WI38 (cell line): ENCODE data around the gene NF1.

Experiments used
- H3K4me3 ChIP-seq: 2 replicates; pipeline ENCODE4 v1.5.1; 2011; ENCODE audit warnings: low read depth, mild to moderate bottlenecking, control low read depth, low read length
- CTCF ChIP-seq: IDR thresholded peaks from 2 replicates; pipeline ENCODE4 v1.5.1; 2012; ENCODE audit warnings: low read depth, mild to moderate bottlenecking, control low read depth, low read length

NF1 gene

DNA sequence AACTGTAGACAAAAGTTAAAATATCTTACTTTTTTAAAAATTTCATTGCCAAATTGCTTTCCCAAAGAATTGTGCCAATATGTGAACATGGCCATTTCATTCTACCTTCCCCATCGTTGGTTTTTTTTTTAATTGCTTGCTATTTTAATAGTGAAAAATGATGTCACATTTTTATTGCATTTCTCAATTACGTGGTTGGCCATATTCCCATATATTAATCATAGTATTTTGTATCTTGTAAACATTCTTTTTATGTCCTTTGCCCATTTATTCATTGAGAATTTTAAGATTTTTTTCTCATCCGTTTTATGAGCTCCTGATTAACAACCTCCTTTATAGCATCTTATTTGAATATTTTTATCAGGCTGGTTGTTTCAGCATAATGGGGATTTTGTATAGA is 195.0 kb downstream of the NF1 start:
- H3K4me3 ChIP-seq = no peak overlapping the region
- TF ChIP-seq CTCF = no peak

GRCh38 chr17:31291820-31292219 is 197.0 kb downstream of the NF1 start:
- TF ChIP-seq CTCF = no peak
- H3K4me3 ChIP-seq = no peak overlapping the region

DNA sequence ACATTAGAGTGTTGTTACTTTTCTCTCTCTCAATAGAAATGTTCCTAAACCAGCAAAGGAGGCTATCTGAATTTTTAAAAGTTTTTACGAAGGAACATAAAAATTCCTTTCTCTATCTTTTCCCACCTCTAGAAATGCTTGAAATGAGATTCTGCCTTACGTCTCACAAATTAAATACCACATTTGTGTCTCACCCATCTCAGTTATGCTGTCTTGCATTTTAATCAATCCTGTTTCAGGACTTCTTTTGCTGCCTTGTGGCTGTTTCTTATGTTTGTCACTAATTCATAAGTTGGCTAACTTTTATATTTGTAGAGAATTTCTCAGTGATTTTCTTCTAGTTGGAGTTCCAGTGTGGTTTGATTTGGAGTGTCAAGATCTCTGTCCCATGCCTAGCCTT is 198.8 kb downstream of the NF1 start:
- TF ChIP-seq CTCF = no peak
- H3K4me3 ChIP-seq = no peak overlapping the region

- no peak overlapping the region for H3K4me3 ChIP-seq
- no peak for TF ChIP-seq CTCF
These were observed 199.5 kb downstream of the NF1 start for GRCh38 chr17:31294231-31294630.

GRCh38 chr17:31294820-31295488 is 200.2 kb downstream of the NF1 start:
- H3K4me3 ChIP-seq = no peak overlapping the region
- no peak for TF ChIP-seq CTCF

GRCh38 chr17:31295489-31295871 is 200.7 kb downstream of the NF1 start:
- H3K4me3 ChIP-seq = no peak overlapping the region
- no peak for TF ChIP-seq CTCF

- no peak for TF ChIP-seq CTCF
- no peak overlapping the region for H3K4me3 ChIP-seq
These were observed 201.4 kb downstream of the NF1 start for GRCh38 chr17:31296142-31296541.
